Right lobe of liver (tissue), 4 donors: Measurements from ENCODE around the gene SS18.

Experiments
- POLR2A ChIP-seq: fragments of 450-650 bp; IDR thresholded peaks from one replicate; pipeline ENCODE4 v1.6.1; 2017; ENCODE audit warnings: antibody characterized with exemption, mild to moderate bottlenecking
- TF ChIP-seq, protein P1 (sequence below), 4 donors: fragments of 200-600 bp in 3 of 4; fragments of 450-650 bp in 1 of 4; IDR thresholded peaks; one replicate each; pipeline versions ENCODE4 v1.5.1 to v1.8.0; 2016 to 2022; ENCODE audit warnings: antibody characterized with exemption in 4 of 4, mild to moderate bottlenecking in 2 of 4
- donor health status: DM: no; HTN: no; CAD: no.
- donor health status: DM: no; HTN: no; CAD: no.
- donor health status: DM: no; HTN: yes; CAD: no.

DNA sequence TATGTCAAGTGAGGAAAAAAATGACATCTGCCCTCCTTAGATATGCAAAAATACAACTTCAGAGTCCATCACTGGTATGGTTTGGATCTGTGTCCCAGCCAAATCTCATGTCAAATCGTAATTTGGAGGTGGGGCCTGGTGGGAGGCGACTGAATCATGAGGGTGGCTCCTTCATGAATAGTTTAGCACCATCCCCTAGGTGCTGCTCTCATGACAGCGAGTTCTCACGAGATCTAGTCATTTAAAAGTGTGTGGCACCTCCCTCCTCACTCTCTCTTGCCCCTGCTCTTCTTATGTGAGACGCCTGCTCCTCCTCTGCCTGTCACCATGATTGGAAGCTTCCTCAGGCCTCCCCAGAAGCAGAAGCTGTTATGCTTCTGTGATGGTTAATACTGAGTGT lies 37.4 kb upstream of the SS18 start:
- no peak for TF ChIP-seq POLR2A
- TF ChIP-seq, protein P1, sequence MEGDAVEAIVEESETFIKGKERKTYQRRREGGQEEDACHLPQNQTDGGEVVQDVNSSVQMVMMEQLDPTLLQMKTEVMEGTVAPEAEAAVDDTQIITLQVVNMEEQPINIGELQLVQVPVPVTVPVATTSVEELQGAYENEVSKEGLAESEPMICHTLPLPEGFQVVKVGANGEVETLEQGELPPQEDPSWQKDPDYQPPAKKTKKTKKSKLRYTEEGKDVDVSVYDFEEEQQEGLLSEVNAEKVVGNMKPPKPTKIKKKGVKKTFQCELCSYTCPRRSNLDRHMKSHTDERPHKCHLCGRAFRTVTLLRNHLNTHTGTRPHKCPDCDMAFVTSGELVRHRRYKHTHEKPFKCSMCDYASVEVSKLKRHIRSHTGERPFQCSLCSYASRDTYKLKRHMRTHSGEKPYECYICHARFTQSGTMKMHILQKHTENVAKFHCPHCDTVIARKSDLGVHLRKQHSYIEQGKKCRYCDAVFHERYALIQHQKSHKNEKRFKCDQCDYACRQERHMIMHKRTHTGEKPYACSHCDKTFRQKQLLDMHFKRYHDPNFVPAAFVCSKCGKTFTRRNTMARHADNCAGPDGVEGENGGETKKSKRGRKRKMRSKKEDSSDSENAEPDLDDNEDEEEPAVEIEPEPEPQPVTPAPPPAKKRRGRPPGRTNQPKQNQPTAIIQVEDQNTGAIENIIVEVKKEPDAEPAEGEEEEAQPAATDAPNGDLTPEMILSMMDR (IDR thresholded peaks at IDR 0.05), result no peak
